Measurements from ENCODE around the gene PVALB. TPM values are rescaled to one million over a fixed set of nuclear protein-coding genes. Genes with fewer than 3 reads are reported as not detected.

The PVALB gene
- total RNA-seq, 1 experiment from 2014 or later: not detected

GRCh38 chr22:36846949-36847348, 30.1 kb upstream of the PVALB start:
- DNase-seq (ENCODE audit: low read depth): no peak

- no peak for DNase-seq (ENCODE audit: low read depth)
These were observed 29.4 kb upstream of the PVALB start for GRCh38 chr22:36846271-36846670.

GRCh38 chr22:36840106-36840505, 23.3 kb upstream of the PVALB start:
- DNase-seq (ENCODE audit: low read depth): no peak

- DNase-seq (ENCODE audit: low read depth): no peak
These were observed 22.7 kb upstream of the PVALB start for GRCh38 chr22:36839356-36840073.

- DNase-seq (ENCODE audit: low read depth): no peak
These were observed 21.5 kb upstream of the PVALB start for GRCh38 chr22:36838119-36839030.

GRCh38 chr22:36835903-36836302, 19.1 kb upstream of the PVALB start:
- no peak for DNase-seq (ENCODE audit: low read depth)

- DNase-seq (ENCODE audit: low read depth): no peak
These were observed 16.2 kb upstream of the PVALB start for GRCh38 chr22:36833073-36833472.

- no peak for DNase-seq (ENCODE audit: low read depth)
These were observed 14.9 kb upstream of the PVALB start for GRCh38 chr22:36831717-36832116.

GRCh38 chr22:36831206-36831605, 14.4 kb upstream of the PVALB start:
- DNase-seq (ENCODE audit: low read depth): no peak

GRCh38 chr22:36830601-36831000, 13.8 kb upstream of the PVALB start:
- DNase-seq (ENCODE audit: low read depth): no peak

GRCh38 chr22:36829370-36830002, 12.7 kb upstream of the PVALB start:
- no peak for DNase-seq (ENCODE audit: low read depth)

GRCh38 chr22:36828815-36829214, 12.0 kb upstream of the PVALB start:
- no peak for DNase-seq (ENCODE audit: low read depth)

GRCh38 chr22:36826262-36826661, 9.4 kb upstream of the PVALB start:
- no peak for DNase-seq (ENCODE audit: low read depth)

- DNase-seq (ENCODE audit: low read depth): no peak
These were observed 7.8 kb upstream of the PVALB start for GRCh38 chr22:36824655-36825054.

- peak; percentile 53 for DNase-seq (ENCODE audit: low read depth)
These were observed 6.5 kb upstream of the PVALB start for GRCh38 chr22:36823186-36823839.

GRCh38 chr22:36822581-36822980, 5.7 kb upstream of the PVALB start:
- no peak for DNase-seq (ENCODE audit: low read depth)

GRCh38 chr22:36819112-36819511, 2.3 kb upstream of the PVALB start:
- no peak for DNase-seq (ENCODE audit: low read depth)

- DNase-seq (ENCODE audit: low read depth): no peak
These were observed 1.3 kb upstream of the PVALB start for GRCh38 chr22:36818010-36818642.

GRCh38 chr22:36817525-36817848, 652 bp upstream of the PVALB start:
- DNase-seq (ENCODE audit: low read depth): no peak

GRCh38 chr22:36816339-36816635, 548 bp downstream of the PVALB start:
- no peak for DNase-seq (ENCODE audit: low read depth)

- no peak for DNase-seq (ENCODE audit: low read depth)
These were observed 1.1 kb downstream of the PVALB start for GRCh38 chr22:36815558-36816338.

All from LHCN-M2 (cell line).